Smooth muscle cell of the brain vasculature (primary cell): ENCODE results near the gene CFL1.

Experiments
- DNase-seq: peaks from one replicate; pipeline ENCODE4 v3.0.0-alpha.2; 2012; ENCODE audit warnings: low read depth, low spot score

The CFL1 gene

GRCh38 chr11:65870706-65871681 is 13.0 kb upstream of the CFL1 start:
- no peak for DNase-seq

- DNase-seq = no peak
Measured at GRCh38 chr11:65870307-65870658, 12.3 kb upstream of the CFL1 start.

GRCh38 chr11:65869643-65870306 is 11.8 kb upstream of the CFL1 start:
- DNase-seq = no peak

GRCh38 chr11:65868907-65869306 is 10.9 kb upstream of the CFL1 start:
- no peak for DNase-seq

GRCh38 chr11:65868076-65868667 is 10.2 kb upstream of the CFL1 start:
- DNase-seq = no peak

GRCh38 chr11:65867284-65868071 is 9.5 kb upstream of the CFL1 start:
- DNase-seq = no peak

GRCh38 chr11:65866509-65867283 is 8.7 kb upstream of the CFL1 start:
- DNase-seq = no peak

- DNase-seq = no peak
Measured at GRCh38 chr11:65865550-65866172, 7.7 kb upstream of the CFL1 start.

GRCh38 chr11:65864706-65865471 is 6.9 kb upstream of the CFL1 start:
- DNase-seq = no peak

GRCh38 chr11:65863889-65864705 is 6.1 kb upstream of the CFL1 start:
- DNase-seq = no peak

GRCh38 chr11:65862941-65863888 is 5.2 kb upstream of the CFL1 start:
- no peak for DNase-seq

GRCh38 chr11:65862191-65862735 is 4.3 kb upstream of the CFL1 start:
- DNase-seq = no peak

- no peak for DNase-seq
Measured at GRCh38 chr11:65861533-65862183, 3.7 kb upstream of the CFL1 start.

GRCh38 chr11:65861165-65861505 is 3.2 kb upstream of the CFL1 start:
- no peak for DNase-seq

GRCh38 chr11:65860278-65861164 is 2.5 kb upstream of the CFL1 start, which contains the start of gene MUS81:
TSS of gene MUS81 (plus strand) at chr11:65860433. CDS start at chr11:65860754, 321 bp downstream.
- DNase-seq = peak; percentile 96

GRCh38 chr11:65859812-65860277 is 1.9 kb upstream of the CFL1 start:
- DNase-seq = no peak
